Suppressor macrophage (primary cell): ENCODE measurements around the gene MAP2K3.

ENCODE experiments used
- DNase-seq, 4 experiments: peaks; one replicate each; pipeline ENCODE4 v3.0.0-alpha.2; 2020 to 2022
- total RNA-seq, 17 experiments: gene quantifications; one replicate each; lab custom pipeline; 2026; ENCODE audit warnings: mixed read lengths in 6 of 17, inconsistent platforms in 3 of 17; lab: John Stamatoyannopoulos, UW

The MAP2K3 gene
- total RNA-seq = 51.0 to 294 (median 107) reads per million in 17 experiments

GRCh38 chr17:21284319-21285163 lies at the start of gene MAP2K3:
TSS of gene MAP2K3 (plus strand) at chr17:21284711. CDS start at chr17:21284921, 210 bp downstream.
- peak; percentile 99 to 100 (median 100) for DNase-seq

DNA sequence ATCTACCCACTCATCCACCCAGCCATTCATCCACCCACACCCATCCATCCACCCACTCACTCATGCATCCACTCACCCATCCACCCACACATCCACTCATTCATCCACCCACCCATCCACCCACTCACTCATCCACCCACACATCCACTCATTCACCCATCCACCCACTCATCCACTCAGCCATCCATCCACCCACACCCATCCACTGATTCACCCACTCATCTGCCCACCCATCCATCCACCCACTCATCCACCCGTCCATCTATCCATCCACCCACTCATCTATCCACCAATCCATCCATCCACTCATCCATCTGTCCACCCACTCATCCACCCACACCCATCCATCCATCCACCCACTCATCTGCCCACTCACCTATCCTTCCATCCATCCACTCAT lies 48.6 kb upstream of the MAP2K3 start:
- no peak for DNase-seq

GRCh38 chr17:21239680-21240368 lies 44.7 kb upstream of the MAP2K3 start:
- DNase-seq = peak in 3 of 4 experiments; percentile 43 to 50 (median 50)

- no peak for DNase-seq
These were observed 44.0 kb upstream of the MAP2K3 start for GRCh38 chr17:21240369-21241055.

GRCh38 chr17:21241564-21241963 lies 42.9 kb upstream of the MAP2K3 start:
- no peak for DNase-seq

- no peak for DNase-seq
These were observed 42.3 kb upstream of the MAP2K3 start for GRCh38 chr17:21242026-21242697.

GRCh38 chr17:21242780-21243515 lies 41.6 kb upstream of the MAP2K3 start:
- no peak for DNase-seq

DNA sequence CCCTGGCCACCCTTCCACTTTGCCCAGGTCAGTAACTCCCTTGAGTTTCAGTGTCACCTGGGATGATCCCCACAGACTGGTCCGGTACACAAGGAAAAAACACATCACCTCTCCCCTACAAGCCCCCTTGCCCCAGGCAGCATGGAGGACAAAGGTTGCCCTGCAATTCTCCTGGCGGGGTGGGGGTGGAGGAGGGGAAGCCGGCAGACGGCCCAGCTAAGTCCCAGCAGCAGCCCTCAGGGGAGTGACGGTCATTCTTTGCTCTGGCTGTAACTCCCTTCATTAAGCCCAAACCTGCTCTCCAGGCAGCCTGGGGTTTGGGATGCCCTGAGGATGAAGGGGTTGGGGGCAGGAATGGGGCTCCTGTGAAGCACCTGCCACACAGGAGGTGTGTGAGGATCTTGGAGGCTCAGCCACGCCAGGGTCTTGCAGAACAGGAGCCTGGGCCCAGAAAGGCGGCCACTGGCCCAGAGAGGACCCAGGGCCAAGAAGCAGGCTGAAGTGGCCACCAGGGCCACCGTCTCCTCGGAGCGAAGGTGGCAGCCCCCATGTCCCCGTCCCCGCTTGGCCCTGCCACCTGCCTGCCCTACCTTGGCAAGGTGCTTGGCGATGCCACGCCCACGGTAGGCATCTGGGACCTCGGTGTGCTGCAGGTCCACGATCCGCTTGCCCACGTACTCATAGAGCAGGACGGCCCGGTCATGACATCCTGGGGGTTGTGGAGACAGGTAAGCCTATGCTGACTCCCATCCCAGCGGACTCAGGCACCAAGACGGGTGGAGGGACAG lies 40.8 kb upstream of the MAP2K3 start:
- no peak for DNase-seq

GRCh38 chr17:21245639-21246084 lies 38.8 kb upstream of the MAP2K3 start:
- DNase-seq = no peak

DNA sequence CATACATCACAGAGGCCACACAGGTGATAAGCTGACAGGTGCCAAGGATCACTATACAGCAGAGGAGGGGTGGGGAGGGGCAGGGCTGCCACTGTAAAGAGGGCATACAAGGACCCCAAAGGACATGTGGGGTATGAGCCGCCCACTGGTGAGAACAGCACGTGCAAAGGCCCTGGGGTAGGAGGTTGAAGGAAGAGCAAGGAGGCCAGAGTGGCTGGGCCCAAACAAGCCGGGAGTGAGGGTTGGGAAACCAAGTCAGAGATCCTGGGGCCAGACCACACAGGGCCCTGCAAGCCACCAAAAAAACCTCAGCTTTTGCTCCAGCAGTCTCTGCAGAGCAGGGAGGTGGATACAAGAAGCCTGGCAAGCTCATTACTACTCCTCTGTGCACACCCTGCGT lies 37.8 kb upstream of the MAP2K3 start:
- no peak for DNase-seq

DNA sequence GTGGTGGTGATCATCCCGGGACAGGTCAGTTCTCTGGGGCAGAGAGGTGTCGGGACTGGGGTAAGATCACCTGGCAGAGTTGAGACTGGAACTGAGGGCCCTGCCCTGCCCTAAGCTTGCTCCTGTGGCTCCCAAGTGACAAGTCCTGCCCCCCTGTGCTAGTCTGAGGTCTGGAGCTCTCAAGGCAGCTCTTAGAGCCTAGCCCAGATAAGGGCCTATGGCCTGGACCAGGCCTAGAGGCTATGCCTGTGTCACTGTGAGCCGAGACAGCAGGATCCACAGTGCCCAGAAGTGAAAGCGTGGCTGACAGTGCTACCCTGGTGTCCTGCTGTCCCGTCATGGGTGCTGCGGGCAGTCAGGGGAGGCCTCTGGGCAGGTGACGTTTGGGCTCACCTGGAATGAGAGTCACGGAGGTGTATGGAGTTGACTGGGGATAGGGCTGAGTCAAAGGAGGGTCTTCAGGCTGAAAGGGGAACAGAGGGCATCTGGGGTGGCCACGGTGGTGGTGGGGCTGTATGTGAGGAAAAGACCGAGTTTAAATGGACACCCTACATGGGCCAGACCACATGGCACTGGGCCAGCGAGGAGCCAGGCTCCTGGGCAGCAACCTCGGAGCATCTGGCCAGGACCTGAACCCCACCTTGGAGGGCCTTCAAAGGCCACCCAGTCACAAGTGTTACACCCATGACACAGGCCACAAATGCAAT lies 36.8 kb upstream of the MAP2K3 start:
- no peak for DNase-seq

GRCh38 chr17:21248500-21248899 lies 36.0 kb upstream of the MAP2K3 start:
- no peak for DNase-seq

DNA sequence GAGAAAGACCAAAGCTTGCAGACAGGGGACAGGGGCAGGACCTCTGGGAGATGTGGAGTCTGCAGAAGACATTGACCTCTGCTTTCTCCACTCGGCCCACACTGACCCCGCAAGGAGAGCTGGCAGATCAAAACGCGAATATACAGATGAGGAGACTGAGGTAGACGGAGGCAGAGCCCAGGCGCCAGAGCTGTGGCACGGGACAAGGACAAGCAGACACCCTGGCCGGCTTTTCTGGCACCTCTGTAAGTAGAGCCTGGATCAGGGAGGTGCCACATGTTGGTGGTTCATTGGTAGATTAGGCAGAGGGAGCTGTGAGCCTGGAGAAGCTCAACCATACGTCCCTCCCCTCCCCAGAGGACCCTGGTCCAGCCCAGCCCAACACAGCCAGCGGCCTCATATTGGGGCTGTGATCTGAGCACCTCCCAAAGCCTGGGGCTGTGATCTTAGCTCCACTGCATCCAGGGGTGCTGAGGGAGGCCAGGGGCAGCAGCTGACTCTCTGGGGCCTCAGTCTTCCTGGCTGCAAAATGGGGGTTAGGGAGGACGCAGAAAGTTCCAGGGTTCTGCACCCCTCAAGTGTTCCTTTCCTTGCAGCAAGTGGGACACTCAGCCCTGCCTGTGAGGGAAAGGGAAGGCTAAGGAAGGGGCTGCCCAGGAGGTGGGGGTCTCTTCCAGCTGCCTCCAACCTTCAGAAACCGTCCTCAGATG lies 35.3 kb upstream of the MAP2K3 start:
- no peak for DNase-seq

DNA sequence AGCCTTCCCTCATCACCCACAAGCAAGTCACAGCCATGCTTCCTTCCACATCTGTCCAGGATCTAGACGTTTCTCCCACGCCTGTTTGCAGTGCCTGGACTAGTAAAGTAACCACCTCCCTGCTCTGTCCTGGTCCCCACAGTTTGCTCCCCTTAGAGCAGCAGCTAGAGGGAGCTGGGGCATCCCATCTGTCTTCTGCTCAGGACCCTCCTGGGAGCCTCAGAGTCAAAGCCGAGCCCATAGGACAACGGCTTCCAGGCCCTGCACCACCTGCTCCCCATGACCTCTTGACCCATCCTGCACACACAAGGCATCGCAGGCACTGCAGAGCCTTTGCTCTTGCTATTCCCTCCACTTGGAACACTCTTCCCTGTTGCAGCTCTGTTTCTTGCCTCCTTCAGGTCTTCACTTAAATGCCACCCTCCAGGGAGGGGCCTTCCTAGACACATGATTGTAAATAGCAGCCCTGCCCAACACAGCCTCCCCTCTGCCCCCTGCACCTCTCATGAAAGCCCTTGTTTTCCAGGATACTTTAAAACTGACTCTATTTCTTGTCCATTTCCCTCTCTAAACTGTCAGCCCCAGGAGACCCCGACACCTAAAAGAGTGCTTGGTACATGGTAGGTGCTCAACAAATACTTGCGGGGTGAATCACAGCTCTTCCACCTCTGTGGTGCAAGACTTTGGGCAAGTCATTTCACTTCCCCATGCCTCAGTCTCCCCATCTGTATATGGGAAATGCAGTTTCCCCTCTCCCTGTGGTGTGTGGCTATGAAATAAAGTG lies 34.4 kb upstream of the MAP2K3 start:
- DNase-seq = peak; percentile 10 to 31 (median 12)

GRCh38 chr17:21250854-21251253 lies 33.7 kb upstream of the MAP2K3 start:
- DNase-seq = no peak

GRCh38 chr17:21251337-21252010 lies 33.0 kb upstream of the MAP2K3 start:
- DNase-seq = no peak

- no peak for DNase-seq
These were observed 32.2 kb upstream of the MAP2K3 start for GRCh38 chr17:21252289-21252795.
